K562 (cell line): ENCODE data around the gene NFATC1. TPM values are rescaled to one million over a fixed set of nuclear protein-coding genes. Genes with fewer than 3 reads are reported as not detected.

Experiments
- ATF7 ChIP-seq: fragments of 450-650 bp; IDR thresholded peaks from 2 replicates; pipeline ENCODE4 v1.7.1; 2014; ENCODE audit warnings: mild to moderate bottlenecking, moderate library complexity
- BHLHE40 ChIP-seq: IDR thresholded peaks from 2 replicates; pipeline ENCODE4 v1.6.1; 2011; ENCODE audit warnings: low read length, improper control_type of control experiment
- BRD4 ChIP-seq: fragments of 200-600 bp; sonication (generic); IDR thresholded peaks from 2 replicates; pipeline ENCODE4 v1.6.1; 2017; ENCODE audit warnings: inconsistent platforms
- CC2D1A ChIP-seq: fragments of 450-650 bp; IDR thresholded peaks from 2 replicates; pipeline ENCODE4 v1.6.1; 2017; ENCODE audit warnings: mild to moderate bottlenecking
- CSDE1 ChIP-seq, 2 experiments: fragments of 450-650 bp; IDR thresholded peaks; 2 replicates each; pipeline ENCODE4 v1.6.1; 2016; ENCODE audit warnings: mild to moderate bottlenecking in 1 of 2
- DPF2 ChIP-seq: fragments of 450-650 bp; IDR thresholded peaks from 2 replicates; pipeline ENCODE4 v1.6.1; 2016
- ESRRA ChIP-seq: fragments of 450-650 bp; IDR thresholded peaks from 2 replicates; pipeline ENCODE4 v1.6.1; 2014; ENCODE audit warnings: low read depth, mild to moderate bottlenecking, moderate library complexity, borderline replicate concordance
- GATA2 ChIP-seq: sonication (generic); formaldehyde crosslinking; IDR thresholded peaks from 2 replicates; pipeline ENCODE4 v1.4.0; 2020; ENCODE audit warnings: mild to moderate bottlenecking, missing genetic modification reagents
- HDAC3 ChIP-seq: fragments of 450-650 bp; IDR thresholded peaks from 2 replicates; pipeline ENCODE4 v1.6.1; 2018; ENCODE audit warnings: borderline replicate concordance, mild to moderate bottlenecking, moderate library complexity; ENCODE audit not compliant: partially characterized antibody
- KDM1A ChIP-seq, 2 experiments: fragments of 450-650 bp; IDR thresholded peaks; 2 replicates each; pipeline ENCODE4 v1.6.1; 2016; ENCODE audit warnings: mild to moderate bottlenecking in 2 of 2
- NCOA1 ChIP-seq: fragments of 450-650 bp; IDR thresholded peaks from 2 replicates; pipeline ENCODE4 v1.6.1; 2016; ENCODE audit warnings: low read depth
- PRMT5 ChIP-seq: sonication (generic); formaldehyde crosslinking; IDR thresholded peaks from 2 replicates; pipeline ENCODE4 v1.5.0; 2020; ENCODE audit warnings: missing genetic modification reagents
- TCF7L2 ChIP-seq: fragments of 150-350 bp; IDR thresholded peaks from 2 replicates; pipeline ENCODE4 v1.6.1; 2016; ENCODE audit warnings: low read depth, mild to moderate bottlenecking, low read length, moderate library complexity
- TEAD4 ChIP-seq, 2 experiments: sonication (generic) in 1 of 2; formaldehyde crosslinking in 1 of 2; IDR thresholded peaks; 2 replicates each; pipeline versions ENCODE4 v1.6.1 to v1.8.0; 2012 to 2022; ENCODE audit warnings: borderline replicate concordance in 1 of 2, inconsistent platforms in 1 of 2, low read length in 1 of 2, mild to moderate bottlenecking in 1 of 2, missing genetic modification reagents in 1 of 2
- polyA plus RNA-seq, 8 experiments: library from polyadenylated mRNA; depleted of rRNA in 4 of 8; stranded (reverse) in 5 of 8; unstranded in 3 of 8; fragments of >200 nt; fragmentation: Nextera tagmentation in 2 of 8; fragmentation: Illumina TruSeq in 1 of 8; extraction: Ambion mirVana in 2 of 8; extraction: Trizol in 1 of 8; gene quantifications; 2 replicates each; pipeline versions ENCODE4 v1.2.1 to v1.2.3, GENCODE V29; 2011 to 2014; ENCODE audit warnings: inconsistent platforms in 1 of 8, missing spikeins in 1 of 8
- total RNA-seq, 7 experiments: library from RNA; depleted of rRNA in 6 of 7; stranded (reverse); fragments of >200 nt in 6 of 7; fragmentation: Illumina TruSeq in 2 of 7; extraction: Trizol in 2 of 7; gene quantifications; 2 replicates each; pipeline versions ENCODE4 v1.2.1 to v1.2.3, GENCODE V29; 2011 to 2021; ENCODE audit warnings: low replicate concordance in 1 of 7
- TF ChIP-seq, protein P1 (sequence below), 2 experiments: fragments of 250-450 bp in 1 of 2; fragments of 450-650 bp in 1 of 2; sonication (Bioruptor Pico) in 1 of 2; IDR thresholded peaks; 2 replicates each; pipeline versions ENCODE4 v1.6.1 to v1.8.0; 2016 to 2021; ENCODE audit warnings: mild to moderate bottlenecking in 2 of 2, moderate library complexity in 2 of 2, missing compliant biosample characterization in 1 of 2, missing genetic modification characterization in 1 of 2
- TF ChIP-seq, protein P2 (sequence below): fragments of 450-650 bp; formaldehyde crosslinking; IDR thresholded peaks from 2 replicates; pipeline ENCODE4 v1.4.0; 2022; ENCODE audit warnings: mild to moderate bottlenecking, moderate library complexity
- TF ChIP-seq, protein P3 (sequence below), 2 experiments: IDR thresholded peaks; 2 replicates each; pipeline ENCODE4 v1.6.1; 2012; ENCODE audit warnings: improper control_type of control experiment in 2 of 2, low read depth in 2 of 2, low read length in 2 of 2, borderline replicate concordance in 1 of 2
- TF ChIP-seq, protein P4 (sequence below): fragments of 200-800 bp; sonication (Bioruptor generic); IDR thresholded peaks from 2 replicates; pipeline ENCODE4 v1.6.1; 2016; ENCODE audit warnings: missing genetic modification characterization, missing compliant biosample characterization

NFATC1 gene
- total and polyA plus RNA-seq, 9 of the 15 experiments (the other 6 are each of a cell fraction or from before 2014, with no cell fraction given): 1.1 to 16.4 (median 2.5) TPM

- TF ChIP-seq, protein P1, sequence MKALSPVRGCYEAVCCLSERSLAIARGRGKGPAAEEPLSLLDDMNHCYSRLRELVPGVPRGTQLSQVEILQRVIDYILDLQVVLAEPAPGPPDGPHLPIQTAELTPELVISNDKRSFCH (CRISPR knock-in tag; IDR thresholded peaks at IDR 0.05): no peak
- TF ChIP-seq, protein P1 (tag; IDR thresholded peaks at IDR 0.05): peak; percentile 75; the same call in 1 of the 2 replicates
- peak; percentile 53; the same call in 1 of the 2 replicates for TF ChIP-seq BHLHE40
- TF ChIP-seq GATA2 (CRISPR knock-in tag): peak; percentile 68
- TF ChIP-seq, protein P2, sequence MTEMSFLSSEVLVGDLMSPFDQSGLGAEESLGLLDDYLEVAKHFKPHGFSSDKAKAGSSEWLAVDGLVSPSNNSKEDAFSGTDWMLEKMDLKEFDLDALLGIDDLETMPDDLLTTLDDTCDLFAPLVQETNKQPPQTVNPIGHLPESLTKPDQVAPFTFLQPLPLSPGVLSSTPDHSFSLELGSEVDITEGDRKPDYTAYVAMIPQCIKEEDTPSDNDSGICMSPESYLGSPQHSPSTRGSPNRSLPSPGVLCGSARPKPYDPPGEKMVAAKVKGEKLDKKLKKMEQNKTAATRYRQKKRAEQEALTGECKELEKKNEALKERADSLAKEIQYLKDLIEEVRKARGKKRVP: 0 out of 2 replicates have a peak, but pooled peaks have one; percentile 6
- peak; percentile 55; the same call in 1 of the 2 replicates for TF ChIP-seq NCOA1
- no peak for TF ChIP-seq PRMT5
- 0 out of 2 replicates have a peak, but pooled peaks have one; percentile 39 for TF ChIP-seq ATF7
- no peak for TF ChIP-seq CSDE1 (IDR thresholded peaks at IDR 0.05)
- peak; percentile 58 to 81 for TF ChIP-seq KDM1A (IDR thresholded peaks at IDR 0.05)
- peak; percentile 37; the same call in 1 of the 2 replicates for TF ChIP-seq CC2D1A
- TF ChIP-seq DPF2: peak; percentile 91
- TF ChIP-seq ESRRA: peak; percentile 75; the same call in 1 of the 2 replicates
- no peak for TF ChIP-seq TCF7L2
- peak; percentile 70 for TF ChIP-seq HDAC3
- TF ChIP-seq BRD4: peak; percentile 42; the same call in 1 of the 2 replicates
- TF ChIP-seq, protein P3, sequence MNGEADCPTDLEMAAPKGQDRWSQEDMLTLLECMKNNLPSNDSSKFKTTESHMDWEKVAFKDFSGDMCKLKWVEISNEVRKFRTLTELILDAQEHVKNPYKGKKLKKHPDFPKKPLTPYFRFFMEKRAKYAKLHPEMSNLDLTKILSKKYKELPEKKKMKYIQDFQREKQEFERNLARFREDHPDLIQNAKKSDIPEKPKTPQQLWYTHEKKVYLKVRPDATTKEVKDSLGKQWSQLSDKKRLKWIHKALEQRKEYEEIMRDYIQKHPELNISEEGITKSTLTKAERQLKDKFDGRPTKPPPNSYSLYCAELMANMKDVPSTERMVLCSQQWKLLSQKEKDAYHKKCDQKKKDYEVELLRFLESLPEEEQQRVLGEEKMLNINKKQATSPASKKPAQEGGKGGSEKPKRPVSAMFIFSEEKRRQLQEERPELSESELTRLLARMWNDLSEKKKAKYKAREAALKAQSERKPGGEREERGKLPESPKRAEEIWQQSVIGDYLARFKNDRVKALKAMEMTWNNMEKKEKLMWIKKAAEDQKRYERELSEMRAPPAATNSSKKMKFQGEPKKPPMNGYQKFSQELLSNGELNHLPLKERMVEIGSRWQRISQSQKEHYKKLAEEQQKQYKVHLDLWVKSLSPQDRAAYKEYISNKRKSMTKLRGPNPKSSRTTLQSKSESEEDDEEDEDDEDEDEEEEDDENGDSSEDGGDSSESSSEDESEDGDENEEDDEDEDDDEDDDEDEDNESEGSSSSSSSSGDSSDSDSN (IDR thresholded peaks at IDR 0.05; ENCODE audit: borderline replicate concordance in 1 of 2, low read depth in 2 of 2, low read length in 2 of 2): peak in 1 of 2 experiments; percentile 62; a peak in 1 of 4 replicates
- TF ChIP-seq, protein P4, sequence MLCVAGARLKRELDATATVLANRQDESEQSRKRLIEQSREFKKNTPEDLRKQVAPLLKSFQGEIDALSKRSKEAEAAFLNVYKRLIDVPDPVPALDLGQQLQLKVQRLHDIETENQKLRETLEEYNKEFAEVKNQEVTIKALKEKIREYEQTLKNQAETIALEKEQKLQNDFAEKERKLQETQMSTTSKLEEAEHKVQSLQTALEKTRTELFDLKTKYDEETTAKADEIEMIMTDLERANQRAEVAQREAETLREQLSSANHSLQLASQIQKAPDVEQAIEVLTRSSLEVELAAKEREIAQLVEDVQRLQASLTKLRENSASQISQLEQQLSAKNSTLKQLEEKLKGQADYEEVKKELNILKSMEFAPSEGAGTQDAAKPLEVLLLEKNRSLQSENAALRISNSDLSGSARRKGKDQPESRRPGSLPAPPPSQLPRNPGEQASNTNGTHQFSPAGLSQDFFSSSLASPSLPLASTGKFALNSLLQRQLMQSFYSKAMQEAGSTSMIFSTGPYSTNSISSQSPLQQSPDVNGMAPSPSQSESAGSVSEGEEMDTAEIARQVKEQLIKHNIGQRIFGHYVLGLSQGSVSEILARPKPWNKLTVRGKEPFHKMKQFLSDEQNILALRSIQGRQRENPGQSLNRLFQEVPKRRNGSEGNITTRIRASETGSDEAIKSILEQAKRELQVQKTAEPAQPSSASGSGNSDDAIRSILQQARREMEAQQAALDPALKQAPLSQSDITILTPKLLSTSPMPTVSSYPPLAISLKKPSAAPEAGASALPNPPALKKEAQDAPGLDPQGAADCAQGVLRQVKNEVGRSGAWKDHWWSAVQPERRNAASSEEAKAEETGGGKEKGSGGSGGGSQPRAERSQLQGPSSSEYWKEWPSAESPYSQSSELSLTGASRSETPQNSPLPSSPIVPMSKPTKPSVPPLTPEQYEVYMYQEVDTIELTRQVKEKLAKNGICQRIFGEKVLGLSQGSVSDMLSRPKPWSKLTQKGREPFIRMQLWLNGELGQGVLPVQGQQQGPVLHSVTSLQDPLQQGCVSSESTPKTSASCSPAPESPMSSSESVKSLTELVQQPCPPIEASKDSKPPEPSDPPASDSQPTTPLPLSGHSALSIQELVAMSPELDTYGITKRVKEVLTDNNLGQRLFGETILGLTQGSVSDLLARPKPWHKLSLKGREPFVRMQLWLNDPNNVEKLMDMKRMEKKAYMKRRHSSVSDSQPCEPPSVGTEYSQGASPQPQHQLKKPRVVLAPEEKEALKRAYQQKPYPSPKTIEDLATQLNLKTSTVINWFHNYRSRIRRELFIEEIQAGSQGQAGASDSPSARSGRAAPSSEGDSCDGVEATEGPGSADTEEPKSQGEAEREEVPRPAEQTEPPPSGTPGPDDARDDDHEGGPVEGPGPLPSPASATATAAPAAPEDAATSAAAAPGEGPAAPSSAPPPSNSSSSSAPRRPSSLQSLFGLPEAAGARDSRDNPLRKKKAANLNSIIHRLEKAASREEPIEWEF (CRISPR knock-in tag): no peak
- TF ChIP-seq TEAD4 (IDR thresholded peaks at IDR 0.05; ENCODE audit: low read length): peak; percentile 91
- no peak for TF ChIP-seq TEAD4 (CRISPR knock-in tag; IDR thresholded peaks at IDR 0.05; ENCODE audit: borderline replicate concordance)
These were observed 111.4 kb downstream of the NFATC1 start (continued) for GRCh38 chr18:79507076-79507545.
